ENCODE data around the gene BTBD8. TPM values are rescaled to one million over a fixed set of nuclear protein-coding genes. Genes with fewer than 3 reads are reported as not detected.

The BTBD8 gene
- total and polyA plus RNA-seq, 2 of the 4 experiments (the other 2 are of a cell fraction): 0.94 to 2.0 TPM

DNA sequence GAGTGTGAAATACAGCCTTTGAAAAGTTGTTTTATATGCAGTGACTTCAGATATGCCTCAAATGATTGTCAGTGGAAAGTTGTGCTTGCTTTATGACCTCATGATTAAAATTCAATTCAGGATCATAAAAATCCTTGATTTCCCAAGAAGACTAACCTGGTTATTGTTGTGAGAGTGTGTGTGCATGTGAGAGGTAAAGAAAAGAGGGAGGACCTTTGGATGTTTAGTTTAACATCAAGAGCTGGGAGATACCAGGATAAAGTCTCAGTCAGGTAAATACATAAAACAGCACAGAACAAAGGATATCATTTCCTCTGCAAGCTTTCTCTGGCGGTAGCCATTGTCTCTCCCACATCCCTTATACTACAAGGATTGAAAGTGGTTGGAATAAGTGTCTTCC is 14.4 kb downstream of the BTBD8 start:
- BruUV-seq (replicated peaks): no TSS peak
- H2AK5ac ChIP-seq (ENCODE audit: low read depth, low read length): no peak overlapping the region
- no peak overlapping the region for H3K4me3 ChIP-seq (ENCODE audit: insufficient read depth, low read depth, low read length)
- H4K8ac ChIP-seq (ENCODE audit: low read depth in 2 of 2, low read length in 2 of 2): no peak overlapping the region
- ChIA-PET CTCF (no interaction called here), POLR2A (ENCODE audit: unreplicated experiment) (no interaction called here)
- H3K4me2 ChIP-seq (ENCODE audit: low read depth, low read length): no peak overlapping the region
- ATAC-seq (ENCODE audit: low read depth) (no peak), DNase-seq (no peak)
- no peaks in the 10 kb centered on the region for H3K79me1 ChIP-seq (ENCODE audit: low read depth in 1 of 2, low read length in 2 of 2)
- H2AK9ac ChIP-seq (replicated peaks; ENCODE audit: low read depth, low read length, poor library complexity): no peak overlapping the region
- H4K5ac ChIP-seq (ENCODE audit: low read depth, low read length): no peak overlapping the region
- H3K9me3 ChIP-seq (ENCODE audit: control insufficient read depth, insufficient read depth, low read length): no peaks in the 10 kb centered on the region
- no peaks in the 10 kb centered on the region for H3K9me1 ChIP-seq (ENCODE audit: insufficient read depth, low read length)
- no peaks in the 10 kb centered on the region for H3K4me1 ChIP-seq (ENCODE audit: control insufficient read depth, insufficient read depth, low read length)
- H3K9ac ChIP-seq (ENCODE audit: low read depth, low read length): no peak overlapping the region
- H3K27ac ChIP-seq (ENCODE audit: insufficient read depth, low read length): no peak overlapping the region
- WGBS, 2 experiments (ENCODE audit: extremely low coverage in 2 of 2, insufficient read length in 1 of 2): no CpG with 5 or more reads among the region's 1 CpG
- no peak overlapping the region for H3K14ac ChIP-seq (replicated peaks; ENCODE audit: low read depth, low read length)
- no peak overlapping the region for H2BK5ac ChIP-seq (ENCODE audit: low read depth, low read length, poor library complexity, severe bottlenecking)
- H3K36me3 ChIP-seq (ENCODE audit: control insufficient read depth, insufficient read depth, low read length): no peaks in the 10 kb centered on the region
- H2AFZ ChIP-seq (replicated peaks; ENCODE audit: low read length, poor library complexity): no peak overlapping the region
- intact Hi-C loops (cut with micrococcal nuclease): no loop called here
- dilution Hi-C loops (cut with HindIII; ENCODE audit: low sequenced_read_pairs, unreplicated experiment): no loop called here
- H2BK20ac ChIP-seq (ENCODE audit: low read depth, low read length): no peak overlapping the region
- H3K23ac ChIP-seq (ENCODE audit: low read depth, low read length): no peak overlapping the region
- H2BK120ac ChIP-seq (ENCODE audit: low read depth, low read length): no peak overlapping the region
- no peaks in the 10 kb centered on the region; the same call in 1 of the 2 replicates for H4K20me1 ChIP-seq (ENCODE audit: insufficient read depth, low read length)
- no peak overlapping the region for H3K18ac ChIP-seq (ENCODE audit: low read depth, low read length)
- H2BK15ac ChIP-seq (ENCODE audit: low read depth, low read length): no peak overlapping the region
- no peaks in the 10 kb centered on the region for H3K27me3 ChIP-seq (ENCODE audit: control insufficient read depth, insufficient read depth, low read length)
- in situ Hi-C loops (cut with MboI; ENCODE audit: low sequenced_read_pairs): no loop called here
- H4K91ac ChIP-seq (ENCODE audit: insufficient read depth, low read depth, low read length): no peak overlapping the region
- H3K4ac ChIP-seq (ENCODE audit: low read depth, low read length): no peak overlapping the region
- TF ChIP-seq MAFK (IDR thresholded peaks at IDR 0.05; ENCODE audit: low read depth, low read length): no peak
- no peak for TF ChIP-seq ELK1 (IDR thresholded peaks at IDR 0.05; ENCODE audit: borderline replicate concordance, low read depth, low read length)
- TF ChIP-seq POLR2A (IDR thresholded peaks at IDR 0.05; ENCODE audit: low read depth, low read length): no peak
- TF ChIP-seq MAZ (IDR thresholded peaks at IDR 0.05; ENCODE audit: borderline replicate concordance, low read depth, low read length): no peak
- no peak for TF ChIP-seq BHLHE40 (IDR thresholded peaks at IDR 0.05; ENCODE audit: low read depth, low read length)
- TF ChIP-seq USF2 (IDR thresholded peaks at IDR 0.05; ENCODE audit: low read depth, low read length): no peak
- no peak for TF ChIP-seq MXI1 (IDR thresholded peaks at IDR 0.05; ENCODE audit: borderline replicate concordance, low read depth, low read length)
- no peak overlapping the region for H3K56ac ChIP-seq (ENCODE audit: extremely low read depth, insufficient read depth, low read length)

Data from IMR-90 (cell line).